HG03095 (cell line): Measurements from ENCODE around the gene SLC25A17.
"Not testable (repeated sequence)": the region's sequence is repeated elsewhere in the genome, so short reads cannot be mapped to it uniquely, and the experiment has no call there.

Experiments used
- ATAC-seq: cut with Tn5 transposase; IDR thresholded peaks from one replicate; pipeline ENCODE4 v1.9.1; 2021; ENCODE audit warnings: moderate library complexity; ENCODE audit not compliant: unreplicated experiment

Gene SLC25A17

GRCh38 chr22:40819599-40820140, 524 bp upstream of the SLC25A17 start:
- no peak for ATAC-seq

GRCh38 chr22:40818192-40818746, 877 bp downstream of the SLC25A17 start:
- no peak for ATAC-seq

GRCh38 chr22:40817737-40818136, 1.4 kb downstream of the SLC25A17 start:
- no peak for ATAC-seq

DNA sequence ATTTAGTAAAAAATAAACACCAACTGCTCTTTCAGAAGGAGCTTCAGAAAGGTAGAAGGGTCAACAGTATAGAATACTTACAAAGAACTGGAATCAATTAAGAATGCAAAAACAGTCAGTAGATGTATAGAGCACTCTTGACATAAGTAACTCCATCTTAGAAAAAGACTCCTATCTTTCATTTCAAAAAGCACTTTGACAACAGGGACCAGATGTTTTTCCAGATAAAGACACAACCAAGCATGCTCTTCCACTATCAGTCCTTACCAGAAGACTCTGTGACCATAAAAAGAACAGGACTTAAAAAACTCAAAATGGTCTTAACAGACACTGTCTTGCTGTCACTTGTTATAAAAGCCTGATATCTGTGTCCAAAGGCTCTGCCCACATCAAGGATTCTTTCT, 5.2 kb downstream of the SLC25A17 start:
- ATAC-seq = no peak

- no peak for ATAC-seq
Measured at GRCh38 chr22:40808018-40808841, 10.9 kb downstream of the SLC25A17 start.

DNA sequence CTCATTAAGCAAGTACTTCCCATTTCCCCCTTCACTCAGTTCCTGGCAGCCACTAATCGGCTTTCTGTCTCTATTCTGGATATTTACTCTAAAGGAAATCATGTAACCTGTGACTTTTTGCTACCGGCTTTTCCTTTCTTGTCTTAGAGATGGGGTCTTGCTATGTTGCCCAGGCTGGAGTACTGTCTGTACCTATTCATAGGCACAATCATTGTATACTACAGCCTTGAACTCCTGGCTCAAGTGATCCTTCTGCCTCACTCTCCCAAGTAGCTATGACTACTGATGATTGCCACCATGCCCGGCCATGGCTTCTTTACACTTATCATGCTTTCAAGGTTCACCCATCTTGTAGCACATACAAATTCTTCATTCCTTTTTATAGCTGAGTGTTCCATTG, 12.4 kb downstream of the SLC25A17 start:
- ATAC-seq = no peak

GRCh38 chr22:40805699-40806203, 13.4 kb downstream of the SLC25A17 start:
- ATAC-seq = no peak

DNA sequence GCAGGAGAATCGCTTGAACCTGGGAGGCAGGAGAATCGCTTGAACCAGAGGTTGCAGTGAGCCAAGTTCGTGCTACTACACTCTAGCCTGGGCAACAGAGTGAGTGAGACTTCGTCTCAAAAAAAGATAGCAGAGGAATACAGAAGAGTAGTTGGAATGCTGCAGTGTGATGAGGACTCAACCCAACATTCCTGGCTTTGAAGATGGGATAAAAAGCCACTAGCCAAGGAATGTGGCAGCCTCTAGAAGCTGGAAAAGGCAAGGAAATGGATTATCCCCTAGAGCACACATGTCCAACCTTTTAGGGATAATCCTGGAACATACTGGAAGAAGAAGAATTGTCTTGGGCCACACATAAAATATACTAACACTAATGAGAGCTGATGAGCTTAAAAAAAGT, 13.9 kb downstream of the SLC25A17 start:
- ATAC-seq = no peak

- no peak for ATAC-seq
Measured at GRCh38 chr22:40803321-40803720, 15.8 kb downstream of the SLC25A17 start.

- no peak for ATAC-seq
Measured at GRCh38 chr22:40799008-40799407, 20.1 kb downstream of the SLC25A17 start.

- ATAC-seq = no peak
Measured at GRCh38 chr22:40797427-40797826, 21.7 kb downstream of the SLC25A17 start.

- ATAC-seq = no peak
Measured at GRCh38 chr22:40792451-40792850, 26.7 kb downstream of the SLC25A17 start.

DNA sequence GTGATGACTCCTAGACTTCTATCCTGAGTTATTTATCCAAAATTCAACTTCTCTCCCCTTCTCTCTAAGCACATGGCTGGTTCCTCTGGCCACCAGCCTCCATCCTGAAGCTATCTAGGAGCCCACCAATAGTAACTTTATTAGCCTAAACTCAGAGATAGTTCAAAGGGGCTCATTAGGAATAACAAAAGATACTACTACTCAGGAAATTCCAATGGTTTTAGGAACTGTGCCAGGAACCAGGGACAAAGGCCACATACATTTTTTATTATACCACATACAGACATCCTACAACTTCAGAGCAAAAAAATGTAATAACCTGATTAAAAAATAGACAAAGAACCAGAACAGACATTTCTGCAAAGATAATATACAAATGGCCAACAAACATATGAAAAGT, 27.9 kb downstream of the SLC25A17 start:
- ATAC-seq = no peak

GRCh38 chr22:40789131-40789530, 30.0 kb downstream of the SLC25A17 start:
- no peak for ATAC-seq

- ATAC-seq = no peak
Measured at GRCh38 chr22:40782521-40782920, 36.6 kb downstream of the SLC25A17 start.

DNA sequence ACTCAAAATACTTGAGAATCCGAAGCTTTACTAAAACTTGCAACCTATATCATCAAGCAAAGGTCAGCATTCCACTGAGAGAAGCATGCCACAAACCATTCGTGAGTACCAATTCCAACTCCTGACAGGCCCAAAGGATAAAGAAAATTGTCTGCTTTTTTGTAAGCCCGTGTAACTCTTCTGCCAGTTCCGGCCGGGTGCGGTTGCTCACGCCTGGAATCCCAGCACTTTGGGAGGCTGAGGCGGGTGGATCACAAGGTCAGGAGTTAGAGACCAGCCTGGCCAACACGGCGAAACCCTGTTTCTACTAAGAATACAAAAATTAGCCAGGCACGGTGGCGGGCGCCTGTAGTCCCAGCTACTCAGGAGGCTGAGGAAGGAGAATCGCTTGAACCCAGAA, 37.4 kb downstream of the SLC25A17 start:
- ATAC-seq = not testable (repeated sequence)

DNA sequence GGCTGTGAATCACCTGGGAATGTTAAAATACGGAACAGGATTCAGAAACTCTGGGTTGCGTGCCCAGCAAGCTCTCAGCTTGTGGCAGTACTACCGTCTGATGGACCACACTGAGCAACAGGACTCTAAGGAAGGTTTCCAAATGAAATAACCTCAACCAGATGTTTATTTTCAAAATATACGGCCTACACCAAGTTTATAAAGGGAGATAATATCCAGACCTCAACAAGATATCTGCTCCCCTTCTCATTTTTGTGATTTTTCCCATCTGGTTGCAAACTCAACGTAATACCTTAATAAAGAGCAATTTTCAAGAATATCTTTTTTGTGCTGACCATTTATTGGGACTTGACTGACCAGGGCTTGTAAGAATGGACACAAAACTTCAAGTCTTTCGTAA, 49.4 kb downstream of the SLC25A17 start:
- no peak for ATAC-seq

DNA sequence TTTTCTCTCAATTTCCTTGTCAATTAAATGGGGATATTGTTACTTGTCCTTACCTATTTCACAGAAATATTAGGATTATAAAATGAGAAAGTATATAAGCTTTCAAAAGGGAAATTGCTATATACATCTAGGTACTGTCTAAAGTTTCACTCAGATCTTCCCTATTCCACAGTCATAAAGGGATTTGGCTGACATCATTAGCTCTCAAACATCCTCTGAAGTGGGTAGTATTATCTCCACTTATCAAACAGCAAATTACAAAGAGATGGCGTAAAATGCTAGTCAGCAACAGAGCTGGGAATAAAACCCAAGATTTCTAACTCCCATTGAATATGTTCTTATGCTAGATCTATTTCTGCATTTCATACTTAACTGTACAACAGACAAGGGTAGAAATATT, 50.9 kb downstream of the SLC25A17 start:
- no peak for ATAC-seq

GRCh38 chr22:40766956-40767355, 52.2 kb downstream of the SLC25A17 start:
- ATAC-seq = no peak

DNA sequence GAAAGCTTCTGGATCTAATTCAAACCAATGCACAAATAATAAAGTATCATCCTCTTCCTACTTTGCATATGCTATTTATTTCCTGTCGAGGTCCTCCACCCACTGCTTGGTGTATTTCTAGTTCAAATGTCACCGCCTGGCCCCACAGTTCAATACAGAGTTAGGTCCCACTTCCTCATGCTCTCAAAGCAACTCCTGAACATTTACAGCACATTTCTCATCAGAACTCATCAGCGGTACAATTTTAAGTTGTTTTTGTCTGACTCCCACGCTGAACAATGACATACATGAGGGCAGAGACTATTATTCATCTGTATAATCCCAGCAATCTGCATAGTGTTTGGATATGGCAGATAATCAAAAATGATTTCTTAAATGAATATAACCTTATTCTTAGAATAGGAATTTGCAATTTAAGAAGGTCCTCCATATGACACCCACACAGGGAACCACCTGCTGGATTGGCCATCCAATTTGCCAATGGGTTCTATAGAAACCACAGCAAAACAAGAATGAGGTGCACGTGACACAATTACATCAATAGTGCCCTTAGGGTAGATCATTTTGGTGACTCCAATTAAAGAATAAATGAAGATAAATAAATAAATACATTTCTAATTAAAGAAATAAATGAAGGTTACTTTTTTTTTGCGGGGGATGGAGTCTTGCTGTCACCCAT, 54.2 kb downstream of the SLC25A17 start:
- ATAC-seq = no peak

GRCh38 chr22:40759294-40759840, 59.8 kb downstream of the SLC25A17 start:
- no peak for ATAC-seq
